ENCODE results near the gene SLC12A3.
"Not testable (repeated sequence)": the region's sequence is repeated elsewhere in the genome, so short reads cannot be mapped to it uniquely, and the experiment has no call there.

Gene SLC12A3

GRCh38 chr16:56860226-56861020 lies 4.6 kb upstream of the SLC12A3 start:
- Histone ChIP-seq H3K36me3 (ENCODE audit: control insufficient read depth in 1 of 2, insufficient read depth in 2 of 2, low read length in 2 of 2) (no peaks in the 10 kb centered on the region), H3K9me3 (ENCODE audit: control insufficient read depth in 1 of 2, low read length in 2 of 2) (no peaks in the 10 kb centered on the region), H3K27ac (ENCODE audit: low read length) (no peak overlapping the region), H3K4me1 (ENCODE audit: control insufficient read depth in 1 of 2, insufficient read depth in 2 of 2, low read length in 2 of 2) (no peaks in the 10 kb centered on the region), H3K27me3 (ENCODE audit: low read depth, low read length) (no peaks in the 10 kb centered on the region), H3K4me3 (ENCODE audit: low read depth in 1 of 2, low read length in 2 of 2) (no peak overlapping the region)

GRCh38 chr16:56861092-56861610 lies 3.9 kb upstream of the SLC12A3 start:
- Histone ChIP-seq H3K36me3 (ENCODE audit: control insufficient read depth in 1 of 2, insufficient read depth in 2 of 2, low read length in 2 of 2) (no peaks in the 10 kb centered on the region), H3K9me3 (ENCODE audit: control insufficient read depth in 1 of 2, low read length in 2 of 2) (no peaks in the 10 kb centered on the region), H3K27ac (ENCODE audit: low read length) (no peak overlapping the region), H3K4me3 (ENCODE audit: low read depth in 1 of 2, low read length in 2 of 2) (no peak overlapping the region), H3K4me1 (ENCODE audit: control insufficient read depth in 1 of 2, insufficient read depth in 2 of 2, low read length in 2 of 2) (no peaks in the 10 kb centered on the region), H3K27me3 (ENCODE audit: low read depth, low read length) (no peaks in the 10 kb centered on the region)

GRCh38 chr16:56861756-56862155 lies 3.3 kb upstream of the SLC12A3 start:
- Histone ChIP-seq H3K27me3 (ENCODE audit: low read depth, low read length) (no peaks in the 10 kb centered on the region), H3K9me3 (ENCODE audit: control insufficient read depth in 1 of 2, low read length in 2 of 2) (no peaks in the 10 kb centered on the region), H3K4me1 (ENCODE audit: control insufficient read depth in 1 of 2, insufficient read depth in 2 of 2, low read length in 2 of 2) (no peaks in the 10 kb centered on the region), H3K27ac (ENCODE audit: low read length) (no peak overlapping the region), H3K36me3 (ENCODE audit: control insufficient read depth in 1 of 2, insufficient read depth in 2 of 2, low read length in 2 of 2) (no peaks in the 10 kb centered on the region), H3K4me3 (ENCODE audit: low read depth in 1 of 2, low read length in 2 of 2) (no peak overlapping the region)

- H3K9me3 ChIP-seq (ENCODE audit: control insufficient read depth in 1 of 2, low read length in 2 of 2), result no peaks in the 10 kb centered on the region
- no peaks in the 10 kb centered on the region for H3K36me3 ChIP-seq (ENCODE audit: control insufficient read depth in 1 of 2, insufficient read depth in 2 of 2, low read length in 2 of 2)
- no peak overlapping the region for H3K4me3 ChIP-seq (ENCODE audit: low read depth in 1 of 2, low read length in 2 of 2)
- no peaks in the 10 kb centered on the region for H3K27me3 ChIP-seq (ENCODE audit: low read depth, low read length)
- H3K4me1 ChIP-seq (ENCODE audit: control insufficient read depth in 1 of 2, insufficient read depth in 2 of 2, low read length in 2 of 2), result no peaks in the 10 kb centered on the region
- H3K27ac ChIP-seq (ENCODE audit: low read length), result no peak overlapping the region
Measured at GRCh38 chr16:56862776-56863175, 2.2 kb upstream of the SLC12A3 start.

GRCh38 chr16:56865394-56866062 lies 521 bp downstream of the SLC12A3 start:
- Histone ChIP-seq H3K4me3 (ENCODE audit: low read depth in 1 of 2, low read length in 2 of 2) (no peak overlapping the region), H3K36me3 (ENCODE audit: control insufficient read depth in 1 of 2, insufficient read depth in 2 of 2, low read length in 2 of 2) (no peaks in the 10 kb centered on the region), H3K27me3 (ENCODE audit: low read depth, low read length) (no peaks in the 10 kb centered on the region), H3K9me3 (ENCODE audit: control insufficient read depth in 1 of 2, low read length in 2 of 2) (no peaks in the 10 kb centered on the region), H3K4me1 (ENCODE audit: control insufficient read depth in 1 of 2, insufficient read depth in 2 of 2, low read length in 2 of 2) (no peaks in the 10 kb centered on the region), H3K27ac (ENCODE audit: low read length) (no peak overlapping the region)

- H3K36me3 ChIP-seq (ENCODE audit: control insufficient read depth in 1 of 2, insufficient read depth in 2 of 2, low read length in 2 of 2), result no peaks in the 10 kb centered on the region
- H3K27me3 ChIP-seq (ENCODE audit: low read depth, low read length), result no peaks in the 10 kb centered on the region
- H3K4me1 ChIP-seq (ENCODE audit: control insufficient read depth in 1 of 2, insufficient read depth in 2 of 2, low read length in 2 of 2), result no peaks in the 10 kb centered on the region
- no peaks in the 10 kb centered on the region for H3K9me3 ChIP-seq (ENCODE audit: control insufficient read depth in 1 of 2, low read length in 2 of 2)
- no peak overlapping the region for H3K4me3 ChIP-seq (ENCODE audit: low read depth in 1 of 2, low read length in 2 of 2)
- H3K27ac ChIP-seq (ENCODE audit: low read length), result no peak overlapping the region
Measured at GRCh38 chr16:56866955-56867830, 2.2 kb downstream of the SLC12A3 start.

GRCh38 chr16:56868175-56868574 lies 3.2 kb downstream of the SLC12A3 start:
- Histone ChIP-seq H3K27ac (ENCODE audit: low read length) (no peak overlapping the region), H3K36me3 (ENCODE audit: control insufficient read depth in 1 of 2, insufficient read depth in 2 of 2, low read length in 2 of 2) (no peaks in the 10 kb centered on the region), H3K4me3 (ENCODE audit: low read depth in 1 of 2, low read length in 2 of 2) (no peak overlapping the region), H3K4me1 (ENCODE audit: control insufficient read depth in 1 of 2, insufficient read depth in 2 of 2, low read length in 2 of 2) (no peaks in the 10 kb centered on the region), H3K9me3 (ENCODE audit: control insufficient read depth in 1 of 2, low read length in 2 of 2) (no peaks in the 10 kb centered on the region), H3K27me3 (ENCODE audit: low read depth, low read length) (no peaks in the 10 kb centered on the region)

GRCh38 chr16:56868766-56869165 lies 3.8 kb downstream of the SLC12A3 start:
- not testable (repeated sequence) for H3K27me3 ChIP-seq (ENCODE audit: low read depth, low read length); H3K27ac ChIP-seq (ENCODE audit: low read length); H3K9me3 ChIP-seq (ENCODE audit: control insufficient read depth in 1 of 2, low read length in 2 of 2); H3K36me3 ChIP-seq (ENCODE audit: control insufficient read depth in 1 of 2, insufficient read depth in 2 of 2, low read length in 2 of 2); H3K4me3 ChIP-seq (ENCODE audit: low read depth in 1 of 2, low read length in 2 of 2); H3K4me1 ChIP-seq (ENCODE audit: control insufficient read depth in 1 of 2, insufficient read depth in 2 of 2, low read length in 2 of 2)

- H3K4me3 ChIP-seq (ENCODE audit: low read depth in 1 of 2, low read length in 2 of 2), result no peak overlapping the region
Measured at GRCh38 chr16:56869513-56870275, 4.7 kb downstream of the SLC12A3 start.

GRCh38 chr16:56870276-56870888 lies 5.4 kb downstream of the SLC12A3 start:
- Histone ChIP-seq H3K4me1 (ENCODE audit: control insufficient read depth in 1 of 2, insufficient read depth in 2 of 2, low read length in 2 of 2) (no peaks in the 10 kb centered on the region), H3K27ac (ENCODE audit: low read length) (no peak overlapping the region), H3K36me3 (ENCODE audit: control insufficient read depth in 1 of 2, insufficient read depth in 2 of 2, low read length in 2 of 2) (no peaks in the 10 kb centered on the region), H3K4me3 (ENCODE audit: low read depth in 1 of 2, low read length in 2 of 2) (no peak overlapping the region), H3K9me3 (ENCODE audit: control insufficient read depth in 1 of 2, low read length in 2 of 2) (no peaks in the 10 kb centered on the region), H3K27me3 (ENCODE audit: low read depth, low read length) (no peaks in the 10 kb centered on the region)

More at GRCh38 chr16:56869513-56870275, 4.7 kb downstream of the SLC12A3 start:
- Histone ChIP-seq H3K9me3 (ENCODE audit: control insufficient read depth in 1 of 2, low read length in 2 of 2) (no peaks in the 10 kb centered on the region), H3K36me3 (ENCODE audit: control insufficient read depth in 1 of 2, insufficient read depth in 2 of 2, low read length in 2 of 2) (no peaks in the 10 kb centered on the region), H3K27ac (ENCODE audit: low read length) (no peak overlapping the region), H3K4me1 (ENCODE audit: control insufficient read depth in 1 of 2, insufficient read depth in 2 of 2, low read length in 2 of 2) (no peaks in the 10 kb centered on the region), H3K27me3 (ENCODE audit: low read depth, low read length) (no peaks in the 10 kb centered on the region)
